ENCODE measurements around the gene FOXP4. TPM values are rescaled to one million over a fixed set of nuclear protein-coding genes. Genes with fewer than 3 reads are reported as not detected.

Gene FOXP4
- total RNA-seq, 6 experiments from 2014 or later = 17.9 to 24.4 (median 24.0) TPM

GRCh38 chr6:41623330-41623729, 77.1 kb downstream of the FOXP4 start:
- Mint-ChIP-seq H3K27ac (no peak overlapping the region), H3K9me3 (peaks cover 21% of the 10 kb centered on the region), H3K36me3 (ENCODE audit: low read depth) (no peaks in the 10 kb centered on the region), H3K4me1 (ENCODE audit: low read depth) (peaks cover 16% of the 10 kb centered on the region; the same call in 1 of the 2 replicates), H3K27me3 (ENCODE audit: insufficient read depth) (peaks cover 28% of the 10 kb centered on the region), H3K4me3 (no peak overlapping the region)
- TF ChIP-seq CTCF (IDR thresholded peaks at IDR 0.05) = no peak
- no peak for DNase-seq

DNA sequence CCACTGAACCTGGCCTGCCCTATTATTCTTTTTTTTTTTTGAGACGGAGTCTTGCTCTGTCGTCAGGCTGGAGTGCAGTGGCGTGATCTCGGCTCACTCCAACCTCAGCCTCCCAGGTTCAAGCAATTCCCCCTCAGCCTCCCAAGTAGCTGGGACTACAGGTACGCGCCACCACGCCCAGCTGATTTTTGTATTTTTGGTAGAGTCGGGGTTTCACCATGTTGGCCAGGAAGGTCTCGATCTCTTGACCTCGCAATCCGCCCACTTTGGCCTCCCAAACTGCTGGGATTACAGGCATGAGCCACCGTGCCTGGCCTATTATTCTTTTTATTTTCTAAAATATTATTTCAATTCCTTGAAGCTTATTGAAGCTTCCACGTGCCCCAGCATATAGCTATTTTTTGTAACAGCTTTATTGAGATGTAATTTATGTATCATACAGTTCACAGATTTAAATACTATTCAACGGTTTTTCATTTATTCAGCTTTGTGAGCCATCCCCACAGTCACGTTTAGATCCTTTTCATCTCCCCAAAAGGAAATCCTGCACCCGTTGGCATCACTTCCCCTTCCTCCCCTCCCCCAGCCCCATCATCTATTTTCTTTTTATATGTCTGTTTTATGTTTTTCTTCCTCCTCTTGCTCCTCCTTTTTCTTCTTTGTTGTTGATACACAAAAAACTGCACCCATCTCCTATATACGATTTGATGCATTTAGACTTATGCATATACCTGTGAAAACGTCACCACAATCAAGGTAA, 78.6 kb downstream of the FOXP4 start:
- H3K36me3 Mint-ChIP-seq (ENCODE audit: low read depth) = no peaks in the 10 kb centered on the region
- H3K4me1 Mint-ChIP-seq (ENCODE audit: low read depth) = peaks cover 16% of the 10 kb centered on the region; the same call in 1 of the 2 replicates
- no peak for TF ChIP-seq CTCF (IDR thresholded peaks at IDR 0.05)
- peaks cover 32% of the 10 kb centered on the region for H3K27me3 Mint-ChIP-seq (ENCODE audit: insufficient read depth)
- no peak for DNase-seq
- H3K27ac Mint-ChIP-seq = no peak overlapping the region
- H3K4me3 Mint-ChIP-seq = no peak overlapping the region
- peaks cover 21% of the 10 kb centered on the region for H3K9me3 Mint-ChIP-seq

- Mint-ChIP-seq H3K4me3 (no peak overlapping the region), H3K36me3 (ENCODE audit: low read depth) (no peaks in the 10 kb centered on the region), H3K27ac (no peak overlapping the region), H3K9me3 (peaks cover 21% of the 10 kb centered on the region), H3K4me1 (ENCODE audit: low read depth) (peaks cover 16% of the 10 kb centered on the region; the same call in 1 of the 2 replicates), H3K27me3 (ENCODE audit: insufficient read depth) (peaks cover 29% of the 10 kb centered on the region)
- TF ChIP-seq CTCF (IDR thresholded peaks at IDR 0.05) = no peak
- DNase-seq = no peak
These were observed 79.3 kb downstream of the FOXP4 start for GRCh38 chr6:41625442-41625841.

- Mint-ChIP-seq H3K4me1 (ENCODE audit: low read depth) (peaks cover 16% of the 10 kb centered on the region; the same call in 1 of the 2 replicates), H3K4me3 (no peak overlapping the region), H3K27me3 (ENCODE audit: insufficient read depth) (peaks cover 34% of the 10 kb centered on the region), H3K27ac (no peak overlapping the region), H3K36me3 (ENCODE audit: low read depth) (no peaks in the 10 kb centered on the region), H3K9me3 (peaks cover 16% of the 10 kb centered on the region)
- no peak for TF ChIP-seq CTCF (IDR thresholded peaks at IDR 0.05)
- DNase-seq = no peak
These were observed 79.8 kb downstream of the FOXP4 start for GRCh38 chr6:41626022-41626421.

GRCh38 chr6:41626917-41627316, 80.7 kb downstream of the FOXP4 start:
- Mint-ChIP-seq H3K4me1 (ENCODE audit: low read depth) (peaks cover 15% of the 10 kb centered on the region; the same call in 1 of the 2 replicates), H3K4me3 (no peak overlapping the region), H3K27me3 (ENCODE audit: insufficient read depth) (peaks cover 39% of the 10 kb centered on the region), H3K27ac (no peak overlapping the region), H3K9me3 (peaks cover 8% of the 10 kb centered on the region), H3K36me3 (ENCODE audit: low read depth) (no peaks in the 10 kb centered on the region)
- DNase-seq = no peak
- TF ChIP-seq CTCF (IDR thresholded peaks at IDR 0.05) = no peak
